ENCODE data around the gene GOLGA6L10.
"Not testable (repeated sequence)": the region's sequence is repeated elsewhere in the genome, so short reads cannot be mapped to it uniquely, and the experiment has no call there.

- TF ChIP-seq YY1 (IDR thresholded peaks at IDR 0.05; ENCODE audit: insufficient read depth, insufficient read length); ZNF274 (IDR thresholded peaks at IDR 0.05; ENCODE audit: low read depth, low read length): not testable (repeated sequence)
These were observed 16.3 kb downstream of the GOLGA6L10 start for GRCh38 chr15:82332711-82333602.

All from NT2/D1 (cell line).